ENCODE results near the gene RERE.

- TF ChIP-seq CTCF (IDR thresholded peaks at IDR 0.05) (no peak), POLR2A (IDR thresholded peaks at IDR 0.05) (peak in 2 of 3 donors; percentile 41 to 56)
Observed at GRCh38 chr1:8701794-8702471, 115.5 kb downstream of the RERE start.

All from body of pancreas (tissue), 4 donors.